Keratinocyte (primary cell): ENCODE results near the gene MAD1L1. TPM values are rescaled to one million over a fixed set of nuclear protein-coding genes. Genes with fewer than 3 reads are reported as not detected.

Experiments used
- DNase-seq: peaks from one replicate; pipeline ENCODE4 v3.0.0-alpha.2; 2011; ENCODE audit warnings: low read depth, missing footprints, low spot score
- FAIRE-seq: peaks from 2 replicates; lab custom pipeline; 2011; peaks lifted over from hg19 to GRCh38; lab: Jason Lieb, UNC
- H2AFZ ChIP-seq: 2 replicates; pipeline ENCODE4 v1.6.0; 2012; ENCODE audit warnings: low read length, control low read depth, inconsistent platforms; ENCODE audit not compliant: control insufficient read depth
- H3K27ac ChIP-seq: 2 replicates; pipeline ENCODE4 v1.5.1; 2011; ENCODE audit warnings: low read length; ENCODE audit not compliant: control insufficient read depth, insufficient read depth
- H3K27me3 ChIP-seq: 3 replicates; pipeline ENCODE4 v1.6.0; 2011; ENCODE audit warnings: low read length; ENCODE audit not compliant: control insufficient read depth, insufficient read depth; ENCODE audit errors: extremely low read depth
- H3K36me3 ChIP-seq, 2 experiments: 2 replicates in 1 of 2; 3 replicates in 1 of 2; pipeline ENCODE4 v1.5.1; 2011; ENCODE audit warnings: low read length in 2 of 2, mild to moderate bottlenecking in 1 of 2; ENCODE audit not compliant: control insufficient read depth in 2 of 2, insufficient read depth in 2 of 2; ENCODE audit errors: extremely low read depth in 1 of 2
- H3K4me1 ChIP-seq: 3 replicates; pipeline ENCODE4 v1.5.1; 2011; ENCODE audit warnings: low read length; ENCODE audit not compliant: control insufficient read depth, insufficient read depth; ENCODE audit errors: extremely low read depth
- H3K4me2 ChIP-seq: 3 replicates; pipeline ENCODE4 v1.6.0; 2011; ENCODE audit warnings: low read depth, low read length; ENCODE audit not compliant: control insufficient read depth, insufficient read depth; ENCODE audit errors: extremely low read depth
- H3K4me3 ChIP-seq, 3 experiments: fragments of 200-600 bp in 1 of 3; sonication (generic) in 1 of 3; 2 replicates in 2 of 3; 3 replicates in 1 of 3; pipeline ENCODE4 v1.5.1; 2011 to 2016; ENCODE audit warnings: low read length in 3 of 3, mild to moderate bottlenecking in 3 of 3, control low read depth in 2 of 3, inconsistent platforms in 1 of 3, low read depth in 1 of 3, mixed read lengths in 1 of 3, mixed run types in 1 of 3, moderate library complexity in 1 of 3; ENCODE audit not compliant: control insufficient read depth in 2 of 3, insufficient read depth in 2 of 3; ENCODE audit errors: extremely low read depth in 1 of 3
- H3K79me2 ChIP-seq: 2 replicates; pipeline ENCODE4 v1.6.0; 2012; ENCODE audit warnings: low read length; ENCODE audit not compliant: control insufficient read depth, insufficient read depth
- H3K9ac ChIP-seq: 3 replicates; pipeline ENCODE4 v1.6.0; 2011; ENCODE audit warnings: low read length; ENCODE audit not compliant: control insufficient read depth, insufficient read depth; ENCODE audit errors: extremely low read depth
- H3K9me1 ChIP-seq: 3 replicates; pipeline ENCODE4 v1.6.0; 2011; ENCODE audit warnings: low read length; ENCODE audit not compliant: control insufficient read depth, insufficient read depth; ENCODE audit errors: extremely low read depth
- H3K9me3 ChIP-seq: 2 replicates; pipeline ENCODE4 v1.5.1; 2012; ENCODE audit warnings: low read depth, low read length; ENCODE audit not compliant: control insufficient read depth
- H4K20me1 ChIP-seq: 3 replicates; pipeline ENCODE4 v1.6.0; 2011; ENCODE audit warnings: low read length; ENCODE audit not compliant: control insufficient read depth, insufficient read depth; ENCODE audit errors: extremely low read depth
- CTCF ChIP-seq, 3 experiments: IDR thresholded peaks in 1 of 3; conservative IDR thresholded peaks in 1 of 3; optimal IDR thresholded peaks in 1 of 3; 2 replicates in 2 of 3; 3 replicates in 1 of 3; pipeline versions ENCODE3 to v1.5.1; 2011; ENCODE audit warnings: low read length in 3 of 3, mild to moderate bottlenecking in 3 of 3, moderate library complexity in 2 of 3, control low read depth in 1 of 3, inconsistent platforms in 1 of 3; ENCODE audit not compliant: insufficient read depth in 2 of 3; ENCODE audit errors: extremely low read depth in 1 of 3
- EZH2 ChIP-seq: IDR thresholded peaks from one replicate; pipeline ENCODE4 v1.6.1; 2012; ENCODE audit warnings: inconsistent platforms, mild to moderate bottlenecking, low read length, moderate library complexity
- dilution Hi-C: fragments of 300-500 bp; cut with MboI; formaldehyde crosslinking; loops from one replicate; pipeline ENCODE4 v1.7.0; 2020; ENCODE audit warnings: low sequenced_read_pairs; ENCODE audit not compliant: extremely low pct_ligation_motif_present
- polyA plus RNA-seq, 5 experiments: library from polyadenylated mRNA; depleted of rRNA in 3 of 5; stranded (reverse) in 3 of 5; stranded (forward) in 1 of 5; unstranded in 1 of 5; fragments of >200 nt; gene quantifications; 1 replicate in 1 of 5; 2 replicates in 3 of 5; 3 replicates in 1 of 5; pipeline versions ENCODE4 v1.2.1 to v1.2.3, GENCODE V29; 2011 to 2012; ENCODE audit warnings: missing spikeins in 2 of 5, low read depth in 1 of 5, low replicate concordance in 1 of 5

The MAD1L1 gene
- polyA plus RNA-seq, 1 donor (not counting 4 experiments of a cell fraction or from before 2014, with no cell fraction given), result 18.0 TPM

GRCh38 chr7:2165239-2165609, 67.5 kb downstream of the MAD1L1 start:
- Histone ChIP-seq H3K9me1 (no peaks in the 10 kb centered on the region), H3K36me3 (peaks cover 6 to 9% of the 10 kb centered on the region in 2 experiments), H3K79me2 (no peaks in the 10 kb centered on the region), H3K4me1 (peaks cover 6% of the 10 kb centered on the region), H3K27me3 (no peaks in the 10 kb centered on the region), H4K20me1 (no peaks in the 10 kb centered on the region), H3K4me3 (no peak overlapping the region), H3K4me2 (no peak overlapping the region), H3K27ac (no peak overlapping the region), H2AFZ (no peak overlapping the region), H3K9me3 (no peaks in the 10 kb centered on the region), H3K9ac (no peak overlapping the region)
- dilution Hi-C loops, result no loop called here
- no peak for TF ChIP-seq CTCF (optimal IDR thresholded peaks at IDR 0.05 in 1 of 3, IDR thresholded peaks at IDR 0.05 in 1 of 3, conservative IDR thresholded peaks at IDR 0.05 in 1 of 3; ENCODE audit: extremely low read depth in 1 of 3, insufficient read depth in 2 of 3, low read length in 3 of 3)
- no peak for TF ChIP-seq EZH2
- DNase-seq, result no peak
- no peak for FAIRE-seq

- DNase-seq, result no peak
- no peak for FAIRE-seq
- Histone ChIP-seq H3K4me1 (peaks cover under 1% of the 10 kb centered on the region), H3K9ac (no peak overlapping the region), H3K4me2 (no peak overlapping the region), H3K27me3 (no peaks in the 10 kb centered on the region), H3K4me3 (no peak overlapping the region), H3K9me3 (no peaks in the 10 kb centered on the region), H3K27ac (no peak overlapping the region), H3K9me1 (no peaks in the 10 kb centered on the region), H4K20me1 (no peaks in the 10 kb centered on the region), H3K36me3 (peaks cover 6 to 9% of the 10 kb centered on the region in 2 experiments), H3K79me2 (no peaks in the 10 kb centered on the region), H2AFZ (no peak overlapping the region)
- dilution Hi-C loops, result no loop called here
- TF ChIP-seq CTCF (optimal IDR thresholded peaks at IDR 0.05 in 1 of 3, IDR thresholded peaks at IDR 0.05 in 1 of 3, conservative IDR thresholded peaks at IDR 0.05 in 1 of 3; ENCODE audit: extremely low read depth in 1 of 3, insufficient read depth in 2 of 3, low read length in 3 of 3) (no peak), EZH2 (no peak)
These were observed 68.1 kb downstream of the MAD1L1 start for GRCh38 chr7:2164646-2165045.
